CD4-positive, alpha-beta T cell treated with Interleukin-17A for 1 hour (primary cell): Measurements from ENCODE around the gene NPBWR2.
"Not testable (repeated sequence)": the region's sequence is repeated elsewhere in the genome, so short reads cannot be mapped to it uniquely, and the experiment has no call there.

Experiments used
- DNase-seq: peaks from one replicate; pipeline ENCODE4 v3.0.0-alpha.2; 2020

NPBWR2 gene

DNA sequence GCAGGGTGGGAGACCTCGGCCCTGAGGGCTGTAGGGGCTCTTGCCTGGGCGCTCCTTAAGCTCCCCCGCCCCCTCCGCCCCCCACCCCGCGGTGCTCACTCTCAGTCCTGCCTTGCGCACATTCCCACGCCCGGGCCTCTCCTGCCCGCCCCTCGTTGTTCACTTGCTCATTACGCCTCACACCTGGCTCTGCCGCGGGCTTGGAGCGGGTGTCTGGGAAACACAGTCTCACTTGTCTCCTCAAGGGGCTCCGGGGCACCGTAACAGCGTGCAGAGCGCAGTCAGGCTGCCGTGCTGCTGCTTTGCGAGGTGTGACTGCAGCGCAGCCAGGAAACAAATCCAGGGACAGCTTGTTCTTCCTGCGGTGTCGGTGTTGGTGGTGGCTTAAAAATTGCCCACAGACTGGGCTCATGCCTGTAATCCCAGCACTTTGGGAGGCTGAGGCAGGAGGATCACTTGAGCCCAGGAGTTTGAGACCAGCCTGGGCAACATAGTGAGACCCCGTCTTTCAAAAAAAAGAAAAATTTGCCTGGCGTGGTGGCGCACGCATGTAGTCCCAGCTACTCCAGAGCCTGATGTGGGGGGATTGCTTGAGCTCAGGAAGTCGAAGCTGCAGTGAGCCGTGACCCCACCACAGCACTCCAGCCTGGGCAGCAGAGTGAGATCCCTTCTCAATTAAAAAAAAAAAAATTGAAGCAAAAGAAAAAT lies 4.6 kb downstream of the NPBWR2 start:
- no peak for DNase-seq

DNA sequence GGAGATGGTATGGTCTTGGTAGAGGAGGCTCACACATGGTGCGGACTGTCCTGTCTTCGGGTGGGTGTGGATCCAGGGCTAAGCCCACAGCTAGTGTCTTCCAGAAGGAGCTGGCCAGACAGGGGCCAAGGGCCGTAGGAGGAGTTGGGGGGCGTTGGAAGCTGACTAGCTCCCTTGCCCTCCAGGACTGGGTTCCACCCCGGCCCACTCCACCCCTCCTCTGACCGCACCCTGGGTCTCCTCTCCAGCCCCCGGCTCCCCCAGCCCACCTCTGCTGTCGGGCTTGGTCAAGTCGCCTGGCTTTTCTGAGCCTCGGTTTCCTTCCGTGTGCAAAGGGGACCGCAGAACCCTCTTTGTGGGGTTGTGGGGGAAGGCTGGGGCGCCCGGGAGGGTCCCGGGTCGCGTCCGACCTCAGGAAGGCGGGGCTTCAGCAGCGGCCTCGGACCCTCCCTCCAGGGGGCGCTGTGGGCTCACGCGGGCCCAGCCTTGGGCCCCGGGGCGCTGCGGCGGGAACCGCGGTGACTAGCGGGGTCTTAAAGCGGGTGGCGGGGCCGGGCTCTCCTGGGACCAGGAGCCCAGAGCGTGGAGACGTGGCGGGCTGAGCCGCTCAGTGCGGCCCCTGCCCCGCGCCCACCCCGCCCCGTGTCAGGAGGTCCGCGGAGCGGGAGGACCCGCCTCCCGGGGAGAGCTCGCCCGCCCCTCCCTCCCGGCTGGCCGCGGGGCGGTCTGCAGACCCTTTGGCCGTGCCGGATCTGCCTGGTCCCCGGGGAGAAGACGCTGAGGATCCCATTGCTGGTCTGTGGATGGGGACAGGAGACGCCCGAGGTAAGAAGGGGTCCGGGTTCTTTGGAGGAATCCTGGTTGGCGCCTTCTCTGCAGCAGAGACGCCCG lies 5.4 kb downstream of the NPBWR2 start:
- DNase-seq: peak; percentile 63

DNA sequence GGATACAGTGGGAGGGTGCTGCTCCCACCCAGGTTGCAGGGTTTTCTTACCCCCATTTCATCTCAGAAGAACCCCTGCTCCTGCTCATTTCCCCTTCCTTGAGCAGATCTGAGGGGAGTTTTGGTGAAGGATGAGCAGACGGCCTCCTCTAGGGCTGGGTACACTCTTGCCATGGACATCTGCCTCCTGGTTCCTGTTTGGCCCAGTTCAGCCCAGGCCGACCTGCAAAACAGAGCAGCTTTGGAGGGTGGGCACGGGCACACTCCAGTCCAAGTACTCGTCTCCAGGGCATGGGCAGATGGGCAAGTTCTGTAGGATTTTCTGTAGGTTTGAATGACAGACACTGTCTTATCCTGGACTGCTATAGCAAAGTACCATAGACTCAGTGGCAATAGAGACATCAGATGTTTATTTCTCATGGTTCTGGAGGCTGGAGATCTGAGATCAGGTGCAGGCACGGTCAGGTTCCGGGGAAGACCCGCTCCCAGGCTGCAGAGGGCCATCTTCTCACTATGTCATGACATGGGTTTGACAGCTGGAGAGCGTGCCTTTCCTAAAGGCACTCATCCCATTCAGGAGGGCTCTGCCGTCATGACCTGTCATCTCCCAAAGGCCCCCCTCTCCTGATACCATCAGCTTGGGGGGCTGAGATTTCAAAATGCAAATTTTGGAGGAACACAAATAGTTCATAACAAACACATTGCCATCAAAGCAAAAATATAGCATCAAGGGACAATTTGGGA lies 6.2 kb downstream of the NPBWR2 start:
- no peak for DNase-seq

DNA sequence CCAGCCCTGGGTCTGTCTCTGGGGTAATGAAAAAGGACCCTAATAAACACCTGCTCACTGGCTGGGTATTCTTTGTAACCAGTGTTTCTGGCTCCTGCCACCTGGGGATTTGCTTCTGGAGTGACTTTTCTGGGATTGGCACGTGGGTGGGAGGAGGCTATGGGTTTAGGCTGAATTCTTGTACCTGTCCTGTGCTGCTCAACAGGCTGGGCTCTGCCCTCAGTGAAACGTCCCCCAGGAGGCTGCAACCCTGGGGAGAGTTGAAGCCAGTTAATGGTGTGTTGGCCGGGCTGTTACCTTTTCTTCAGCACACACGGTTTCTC lies 6.8 kb downstream of the NPBWR2 start:
- no peak for DNase-seq

DNA sequence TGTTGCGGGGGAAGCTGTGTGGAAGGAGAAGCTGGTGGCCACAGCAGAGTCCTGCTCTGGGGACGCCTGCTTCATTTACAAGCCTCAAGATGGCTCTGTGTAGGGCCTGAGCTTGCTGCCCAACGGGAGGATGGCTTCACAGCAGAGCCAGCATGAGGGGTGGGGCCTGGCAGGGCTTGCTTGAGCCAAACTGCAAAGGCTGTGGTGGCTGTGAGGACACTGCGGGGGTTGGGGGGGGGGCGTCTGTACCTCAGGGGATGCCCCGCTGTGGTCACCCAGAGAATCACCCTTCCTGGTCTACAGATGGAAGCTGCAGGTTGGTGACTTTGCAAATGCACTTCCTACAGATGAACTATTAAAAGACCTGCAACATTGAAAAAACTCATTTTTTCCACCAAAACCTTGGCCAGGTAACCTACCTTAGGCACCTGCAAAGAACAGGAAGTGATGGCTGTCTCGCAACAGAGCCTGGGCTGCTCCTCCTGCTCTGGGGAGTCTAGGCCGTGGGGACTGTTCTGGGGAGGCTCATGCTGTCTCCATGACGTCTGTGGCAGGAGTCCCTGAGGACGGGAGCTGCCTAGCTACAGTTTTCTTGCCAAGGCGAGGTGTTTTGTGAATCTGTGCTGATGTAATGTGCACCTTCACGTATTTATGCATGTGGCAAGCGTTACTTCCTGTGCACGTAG lies 7.3 kb downstream of the NPBWR2 start:
- peak; percentile 43 for DNase-seq

DNA sequence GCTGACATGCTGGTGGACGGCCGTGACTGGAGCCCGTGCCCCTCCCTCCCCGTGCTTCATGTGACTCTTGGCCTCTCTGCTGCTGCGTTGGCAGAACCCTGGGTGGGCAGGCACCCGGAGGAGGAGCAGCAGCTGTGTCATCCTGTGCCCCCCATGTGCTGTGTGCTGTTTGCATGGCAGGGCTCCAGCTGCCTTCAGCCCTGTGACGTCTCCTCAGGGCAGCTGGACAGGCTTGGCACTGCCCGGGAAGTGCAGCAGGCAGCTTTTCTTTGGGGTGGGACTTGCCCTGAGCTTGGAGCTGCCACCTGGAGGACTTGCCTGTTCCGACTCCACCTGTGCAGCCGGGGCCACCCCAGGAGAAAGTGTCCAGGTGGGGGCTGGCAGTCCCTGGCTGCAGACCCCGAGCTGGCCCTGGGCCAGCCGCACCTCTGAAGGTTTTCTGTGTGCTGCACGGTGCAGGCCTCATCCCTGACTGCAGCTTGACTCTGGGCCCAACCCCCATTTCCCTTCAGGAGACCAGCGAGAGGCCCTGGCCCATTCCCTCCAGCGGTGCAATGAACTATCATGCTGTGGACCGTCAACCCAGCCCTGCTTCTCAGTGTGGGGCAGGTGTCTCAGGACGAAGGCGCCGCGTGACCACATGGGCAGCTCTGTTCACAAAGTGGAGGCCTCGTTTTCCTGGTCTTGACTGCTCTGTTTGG lies 8.1 kb downstream of the NPBWR2 start:
- no peak for DNase-seq

DNA sequence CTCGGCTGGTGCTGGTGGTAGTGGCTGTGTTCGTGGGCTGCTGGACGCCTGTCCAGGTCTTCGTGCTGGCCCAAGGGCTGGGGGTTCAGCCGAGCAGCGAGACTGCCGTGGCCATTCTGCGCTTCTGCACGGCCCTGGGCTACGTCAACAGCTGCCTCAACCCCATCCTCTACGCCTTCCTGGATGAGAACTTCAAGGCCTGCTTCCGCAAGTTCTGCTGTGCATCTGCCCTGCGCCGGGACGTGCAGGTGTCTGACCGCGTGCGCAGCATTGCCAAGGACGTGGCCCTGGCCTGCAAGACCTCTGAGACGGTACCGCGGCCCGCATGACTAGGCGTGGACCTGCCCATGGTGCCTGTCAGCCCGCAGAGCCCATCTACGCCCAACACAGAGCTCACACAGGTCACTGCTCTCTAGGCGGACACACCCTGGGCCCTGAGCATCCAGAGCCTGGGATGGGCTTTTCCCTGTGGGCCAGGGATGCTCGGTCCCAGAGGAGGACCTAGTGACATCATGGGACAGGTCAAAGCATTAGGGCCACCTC lies 8.8 kb downstream of the NPBWR2 start:
- no peak for DNase-seq

DNA sequence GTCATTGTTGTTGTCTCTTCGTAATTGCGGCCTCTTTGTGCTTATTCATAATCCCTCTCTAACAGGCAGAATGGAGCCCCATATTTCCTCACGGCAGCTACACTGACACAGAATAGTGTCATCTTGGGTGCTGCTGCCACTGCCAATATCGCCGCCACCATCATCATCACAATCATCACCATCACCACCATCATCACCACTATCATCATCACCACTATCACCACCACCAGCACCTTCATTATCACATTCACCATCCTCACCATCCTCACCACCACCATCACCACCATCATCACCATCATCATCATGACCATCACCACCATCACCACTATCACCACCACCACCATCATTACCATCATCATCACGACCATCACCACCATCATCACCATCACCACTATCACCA lies 10.8 kb downstream of the NPBWR2 start:
- DNase-seq: no peak

DNA sequence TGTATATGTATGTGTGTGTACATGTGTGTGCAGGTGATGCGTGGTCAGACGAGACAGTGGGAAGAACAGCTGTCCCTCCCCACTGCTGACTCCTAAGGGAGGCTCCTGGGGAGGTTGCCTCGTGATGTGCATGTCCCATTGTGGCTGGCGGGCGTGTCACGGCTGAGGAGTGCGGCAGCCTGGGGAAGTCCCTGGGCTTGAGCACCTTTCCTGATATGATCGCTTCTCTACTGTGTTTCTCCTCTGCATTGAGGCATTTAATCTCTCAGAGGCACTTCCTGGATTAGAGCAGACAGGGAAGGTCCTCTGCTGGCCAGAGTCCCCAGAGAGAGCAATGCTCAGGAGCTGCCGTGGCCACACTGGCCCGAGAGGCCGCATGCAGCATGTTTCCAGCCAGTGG lies 11.4 kb downstream of the NPBWR2 start:
- DNase-seq: no peak

DNA sequence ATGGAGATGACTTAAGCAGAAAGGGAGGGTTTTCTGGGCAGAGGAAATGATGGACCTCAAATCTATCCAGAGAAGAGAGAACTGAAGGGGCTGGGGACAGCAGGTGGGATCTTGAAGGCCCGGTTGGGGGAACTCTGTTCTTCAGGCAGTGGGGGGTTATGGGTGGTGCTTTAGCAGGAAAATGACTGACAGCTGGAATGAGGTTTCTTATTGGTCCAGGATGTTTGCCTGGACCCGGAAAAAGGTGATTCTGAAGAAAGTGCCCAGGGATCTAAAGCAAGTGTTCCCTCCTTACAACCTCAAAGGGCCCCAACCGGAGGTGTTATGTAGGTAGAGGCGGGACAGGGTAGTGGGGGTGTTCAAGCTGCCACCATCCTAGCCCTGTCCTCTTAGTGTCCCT lies 11.9 kb downstream of the NPBWR2 start:
- DNase-seq: no peak

DNA sequence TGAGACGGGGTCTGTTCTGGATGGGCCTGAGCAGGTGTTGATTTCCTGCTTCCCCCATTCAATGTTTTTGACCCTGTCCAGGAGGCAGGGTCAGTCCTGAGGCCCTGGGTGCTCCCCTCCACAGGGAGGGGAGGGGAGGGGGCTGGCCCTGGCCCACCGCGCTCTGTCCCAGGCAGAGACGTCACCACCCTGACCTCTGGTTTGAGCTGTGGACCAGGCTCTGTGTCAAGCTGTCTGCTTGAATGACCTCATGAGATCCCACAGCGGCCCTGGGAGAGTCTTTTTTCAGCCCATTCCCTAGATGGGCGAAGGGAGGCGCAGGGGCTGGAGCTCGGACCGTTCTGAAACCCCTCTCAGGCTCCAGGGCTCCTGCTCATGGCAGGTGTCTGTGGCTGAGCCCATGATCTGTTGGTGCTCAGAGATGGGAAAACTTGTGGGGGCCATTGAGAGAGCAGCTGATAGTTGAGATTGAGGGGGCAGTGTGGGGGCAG lies 14.3 kb downstream of the NPBWR2 start:
- no peak for DNase-seq

DNA sequence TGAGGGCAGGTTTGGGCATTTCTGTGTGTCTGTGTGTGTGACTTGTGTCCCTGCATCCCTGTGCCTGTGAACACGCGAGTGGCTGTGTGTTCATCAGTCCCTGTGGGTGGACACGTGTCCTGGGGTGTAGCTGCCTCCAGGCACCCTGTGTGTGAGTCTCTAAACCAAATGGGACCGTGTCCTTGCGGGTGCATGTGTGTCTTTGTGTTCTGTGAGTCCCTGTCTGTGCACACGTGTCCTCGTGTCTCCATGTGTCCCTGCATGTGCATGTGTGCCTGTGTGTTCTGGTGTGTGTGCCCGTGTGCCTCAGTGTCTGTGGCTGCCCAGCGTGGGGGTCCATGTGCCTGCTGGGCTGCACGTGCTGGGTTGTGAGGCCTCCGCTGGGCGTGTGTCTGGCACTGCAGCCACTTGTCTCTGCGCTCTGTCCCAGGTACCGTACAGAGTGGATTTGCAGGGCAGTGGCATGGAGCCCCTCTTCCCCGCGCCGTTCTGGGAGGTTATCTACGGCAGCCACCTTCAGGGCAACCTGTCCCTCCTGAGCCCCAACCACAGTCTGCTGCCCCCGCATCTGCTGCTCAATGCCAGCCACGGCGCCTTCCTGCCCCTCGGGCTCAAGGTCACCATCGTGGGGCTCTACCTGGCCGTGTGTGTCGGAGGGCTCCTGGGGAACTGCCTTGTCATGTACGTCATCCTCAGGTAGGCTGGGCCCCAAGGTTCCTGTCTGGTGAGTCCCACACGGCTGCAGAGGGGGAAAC lies 14.9 kb downstream of the NPBWR2 start:
- no peak for DNase-seq

DNA sequence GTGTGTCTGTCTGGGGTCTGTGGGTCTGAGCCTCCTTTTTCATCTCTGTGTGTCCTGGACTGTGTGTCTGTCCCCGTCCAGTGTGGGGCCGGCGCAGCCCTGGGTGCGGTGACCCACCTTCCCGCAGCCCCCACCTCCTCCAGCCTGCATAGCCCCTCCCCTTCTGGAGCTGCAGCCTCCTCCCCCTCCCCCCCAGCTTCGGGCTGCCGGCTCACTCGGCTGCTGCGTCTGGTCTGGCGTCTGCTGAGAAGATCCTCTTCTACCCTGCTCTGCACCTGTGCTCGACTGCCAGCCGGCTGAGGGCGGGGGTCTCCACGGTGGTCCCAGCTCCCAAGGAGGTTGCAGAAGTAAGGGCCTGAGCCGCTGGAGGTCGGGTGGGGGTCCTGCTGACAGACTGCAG lies 15.6 kb downstream of the NPBWR2 start:
- DNase-seq: no peak

DNA sequence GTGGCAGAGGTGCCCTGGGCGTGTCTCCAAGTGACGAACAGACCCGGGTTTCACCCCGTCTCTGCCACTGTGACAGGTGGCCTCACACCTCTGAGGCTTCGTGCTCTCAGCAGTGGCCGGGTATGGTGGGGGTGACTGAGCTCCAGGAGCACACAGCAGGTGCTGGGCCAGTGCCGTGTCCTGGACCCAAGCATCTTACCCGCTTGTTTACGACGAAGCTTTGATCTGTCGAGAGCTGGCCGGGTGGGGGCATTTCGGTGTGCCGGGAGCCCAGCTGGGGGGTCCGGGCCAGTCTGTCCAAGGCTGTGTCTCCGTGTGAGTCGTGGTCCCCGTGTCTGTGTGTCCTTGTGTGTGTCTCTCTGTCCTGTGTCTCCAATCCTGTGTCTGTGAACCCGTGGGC lies 16.0 kb downstream of the NPBWR2 start:
- DNase-seq: no peak

DNA sequence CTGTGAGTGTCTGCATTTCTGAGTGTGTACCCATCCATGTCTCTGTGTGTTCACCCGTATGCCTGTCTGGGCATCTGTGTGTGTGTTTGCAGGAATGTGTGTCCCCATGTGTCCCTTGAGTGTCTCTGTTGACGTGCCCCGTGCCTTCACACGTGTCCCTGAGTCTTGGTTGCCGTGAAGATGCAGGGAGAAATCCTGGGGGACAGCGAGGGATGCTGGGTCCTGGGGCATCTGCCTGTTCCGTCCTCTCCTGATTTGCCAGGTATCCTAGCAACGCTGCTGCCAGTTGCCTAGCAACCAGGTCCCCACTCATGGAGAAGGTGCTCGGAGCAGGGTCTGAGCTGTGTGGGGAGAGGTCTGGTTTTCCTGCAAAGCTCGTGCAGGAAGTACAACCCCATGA lies 17.2 kb downstream of the NPBWR2 start:
- DNase-seq: no peak

DNA sequence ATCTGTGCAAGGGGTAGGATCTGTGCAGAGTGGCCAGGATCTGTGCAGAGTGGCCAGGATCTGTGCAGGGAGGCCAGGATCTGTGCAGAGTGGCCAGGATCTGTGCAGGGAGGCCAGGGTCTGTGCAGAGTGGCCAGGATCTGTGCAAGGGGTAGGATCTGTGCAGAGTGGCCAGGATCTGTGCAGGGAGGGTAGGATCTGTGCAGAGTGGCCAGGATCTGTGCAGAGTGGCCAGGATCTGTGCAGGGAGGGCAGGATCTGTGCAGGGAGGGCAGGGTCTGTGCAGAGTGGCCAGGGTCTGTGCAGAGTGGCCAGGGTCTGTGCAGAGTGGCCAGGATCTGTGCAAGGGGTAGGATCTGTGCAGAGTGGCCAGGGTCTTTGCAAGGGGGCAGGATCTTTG lies 18.8 kb downstream of the NPBWR2 start:
- not testable (repeated sequence) for DNase-seq

DNA sequence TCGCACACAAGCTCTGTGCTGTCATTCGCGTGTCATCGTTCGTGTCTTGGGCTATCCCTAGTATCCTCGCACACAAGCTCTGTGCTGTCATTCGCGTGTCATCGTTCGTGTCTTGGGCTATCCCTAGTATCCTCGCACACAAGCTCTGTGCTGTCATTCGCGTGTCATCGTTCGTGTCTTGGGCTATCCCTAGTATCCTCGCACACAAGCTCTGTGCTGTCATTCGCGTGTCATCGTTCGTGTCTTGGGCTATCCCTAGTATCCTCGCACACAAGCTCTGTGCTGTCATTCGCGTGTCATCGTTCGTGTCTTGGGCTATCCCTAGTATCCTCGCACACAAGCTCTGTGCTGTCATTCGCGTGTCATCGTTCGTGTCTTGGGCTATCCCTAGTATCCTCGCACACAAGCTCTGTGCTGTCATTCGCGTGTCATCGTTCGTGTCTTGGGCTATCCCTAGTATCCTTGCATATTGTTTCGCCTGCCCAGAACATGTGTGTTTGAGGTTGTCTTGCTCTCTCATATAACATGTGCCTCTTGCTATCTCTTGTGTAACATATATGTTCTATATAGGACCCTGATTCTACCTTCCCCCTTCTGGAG lies 20.0 kb downstream of the NPBWR2 start:
- not testable (repeated sequence) for DNase-seq

DNA sequence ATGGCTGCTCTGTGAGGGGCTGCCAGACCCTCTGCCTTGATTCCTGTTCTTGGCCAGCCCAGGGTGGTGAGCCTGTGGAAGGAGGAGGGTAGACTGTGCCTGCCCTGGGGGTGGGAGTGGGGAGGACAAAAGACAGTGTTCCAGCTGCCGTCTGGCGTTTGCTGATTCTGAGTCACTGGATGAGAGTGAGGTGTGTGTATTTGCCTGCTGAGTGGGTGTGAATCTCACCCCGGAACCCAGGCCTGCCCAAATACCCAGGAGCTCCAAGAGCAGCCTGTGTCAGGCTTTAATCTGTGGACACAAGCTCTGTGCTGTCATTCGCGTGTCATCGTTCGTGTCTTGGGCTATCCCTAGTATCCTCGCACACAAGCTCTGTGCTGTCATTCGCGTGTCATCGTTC lies 20.6 kb downstream of the NPBWR2 start:
- DNase-seq: no peak

DNA sequence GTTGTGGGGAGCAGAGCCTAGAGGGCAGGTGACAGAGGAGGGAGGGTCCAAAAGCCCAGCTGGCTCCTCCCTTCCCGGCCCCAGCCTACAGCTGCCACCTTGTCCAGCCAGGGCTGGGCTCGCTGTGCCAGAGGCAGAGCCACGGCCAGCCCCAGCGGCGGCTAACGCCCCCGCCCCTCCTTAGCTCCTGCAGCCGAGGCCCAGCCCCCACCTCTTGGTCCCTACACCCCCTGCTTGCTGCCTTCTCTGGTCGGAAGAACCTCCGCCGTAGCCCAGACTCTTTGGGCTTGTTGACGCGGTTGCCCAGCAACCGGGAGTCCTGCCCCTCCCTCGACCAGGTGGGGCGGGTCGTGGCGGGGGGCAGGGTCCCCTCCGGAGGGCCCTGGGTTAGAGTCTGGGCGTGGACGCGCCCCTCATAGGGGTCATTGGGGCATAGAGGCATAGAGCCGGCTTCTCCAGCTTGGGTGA lies 22.6 kb downstream of the NPBWR2 start:
- DNase-seq: no peak

DNA sequence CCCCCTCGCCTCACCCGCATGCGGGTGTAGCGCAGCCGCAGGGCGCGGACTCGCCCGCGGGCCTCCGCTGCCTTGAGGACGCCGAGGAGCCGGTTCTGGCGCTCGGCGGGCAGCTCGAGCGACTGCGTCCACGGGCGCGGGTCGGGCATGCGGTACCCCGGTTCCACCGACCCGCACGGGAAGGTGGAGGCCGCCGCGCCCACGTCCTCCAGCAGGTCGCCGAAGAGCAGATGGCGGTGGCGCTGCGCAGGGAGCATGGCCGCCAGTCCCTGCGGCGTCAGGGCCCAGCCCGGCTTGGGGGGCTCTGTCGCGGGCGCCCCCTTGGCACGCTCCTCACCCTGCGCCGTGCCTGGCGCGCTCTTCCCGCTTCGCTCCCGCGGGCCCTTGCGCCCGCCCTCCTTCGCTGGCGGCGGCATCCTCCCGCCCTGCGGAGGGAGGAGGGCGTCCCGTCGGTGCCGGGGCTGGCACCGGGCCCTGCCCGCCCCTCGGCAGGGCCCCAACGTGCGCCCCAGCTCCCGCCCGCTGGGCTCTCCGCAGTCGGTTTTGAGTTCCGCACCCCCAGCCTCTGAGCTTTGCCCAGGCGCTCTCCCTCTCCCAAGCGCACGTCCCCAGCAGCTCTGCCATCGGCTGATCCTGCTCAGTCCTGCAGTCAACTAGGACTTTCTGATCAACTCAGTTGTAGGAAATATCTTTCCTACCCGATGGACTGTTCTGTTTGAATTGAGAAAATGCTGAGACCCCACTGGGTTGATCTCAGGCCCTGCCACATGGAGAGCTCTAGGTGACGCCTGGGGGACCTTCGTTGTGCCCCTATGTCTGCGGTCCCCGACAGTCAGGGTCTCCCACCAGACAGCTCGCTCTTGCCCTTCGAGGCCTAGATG lies 23.3 kb downstream of the NPBWR2 start, which contains the start of gene LKAAEAR1:
LKAAEAR1 (minus strand) TSS at position 595 of the 881 bp plus-strand sequence; CDS start at position 416, 179 bp downstream.
- DNase-seq: no peak
